Right hindlimb (tissue), 1 donor: ENCODE measurements around the gene SSX2IP.
"Not testable (repeated sequence)": the region's sequence is repeated elsewhere in the genome, so short reads cannot be mapped to it uniquely, and the experiment has no call there.

Experiments
- DNase-seq: peaks from one replicate; pipeline ENCODE4 v3.0.0-alpha.2; 2018

Gene SSX2IP

GRCh38 chr1:84613887-84614286 lies 76.4 kb downstream of the SSX2IP start:
- no peak for DNase-seq

- DNase-seq = no peak
Measured at GRCh38 chr1:84613026-84613425, 77.2 kb downstream of the SSX2IP start.

- DNase-seq = no peak
Measured at GRCh38 chr1:84611796-84612195, 78.5 kb downstream of the SSX2IP start.

GRCh38 chr1:84611091-84611490 lies 79.2 kb downstream of the SSX2IP start:
- DNase-seq = no peak

- DNase-seq = no peak
Measured at GRCh38 chr1:84606977-84607376, 83.3 kb downstream of the SSX2IP start.

DNA sequence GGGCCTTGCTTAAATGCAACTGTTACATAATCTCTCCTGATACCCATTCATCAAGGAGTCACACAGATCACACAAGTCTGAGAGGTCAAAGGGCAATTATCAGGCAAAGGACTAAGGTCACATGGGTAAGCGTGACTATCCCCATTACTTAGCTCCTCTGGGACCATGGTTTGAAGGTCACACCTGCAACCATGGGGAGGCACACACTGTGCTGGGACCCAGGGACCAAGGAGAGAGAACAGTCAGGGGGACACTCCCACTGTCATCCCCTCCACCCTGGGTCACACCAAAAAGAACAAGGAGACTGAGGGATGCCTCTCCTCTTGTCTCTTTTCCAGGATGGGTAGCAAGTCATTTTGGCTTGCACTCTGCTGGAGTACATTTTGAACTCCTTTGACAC lies 85.1 kb downstream of the SSX2IP start:
- DNase-seq = no peak

GRCh38 chr1:84603941-84604830 lies 86.1 kb downstream of the SSX2IP start:
- no peak for DNase-seq

DNA sequence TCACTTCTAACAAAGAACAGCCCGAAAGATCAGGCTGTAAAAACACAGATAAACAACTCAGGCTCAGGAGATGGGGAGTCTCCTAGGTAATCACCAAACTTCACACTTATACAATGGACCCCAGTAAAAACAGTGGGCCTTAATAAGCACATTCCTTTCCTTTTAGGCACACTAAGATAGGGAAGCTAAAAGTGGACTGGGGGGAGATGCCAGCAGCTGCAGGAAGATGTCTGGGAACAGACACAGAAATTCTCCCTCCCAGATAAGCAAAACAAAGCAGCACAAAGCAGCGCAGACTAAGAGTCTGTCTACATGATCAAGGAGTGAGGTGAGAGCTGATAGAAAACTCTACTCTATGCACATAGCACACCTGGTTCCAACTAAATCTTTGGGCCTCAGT lies 87.0 kb downstream of the SSX2IP start:
- DNase-seq = no peak

DNA sequence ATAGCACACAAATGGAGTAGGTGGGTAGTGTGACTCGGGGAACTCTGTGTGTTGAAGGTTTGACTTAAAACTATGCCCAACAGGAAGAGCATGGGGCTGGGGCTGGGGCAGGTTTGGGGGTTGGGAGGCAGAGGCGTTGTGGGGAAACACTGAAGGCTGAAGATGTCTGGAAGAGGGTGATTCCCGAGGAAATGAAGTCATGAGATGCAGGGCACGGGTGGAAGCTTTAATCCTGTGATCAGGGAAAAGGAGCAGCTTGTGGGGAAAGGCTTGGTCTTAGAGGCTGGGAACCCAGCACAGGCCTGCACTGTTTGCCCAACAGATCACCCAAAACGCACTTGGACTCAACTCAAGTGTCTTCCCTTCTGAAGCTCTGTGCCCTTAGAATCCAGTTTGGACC lies 89.5 kb downstream of the SSX2IP start:
- no peak for DNase-seq

DNA sequence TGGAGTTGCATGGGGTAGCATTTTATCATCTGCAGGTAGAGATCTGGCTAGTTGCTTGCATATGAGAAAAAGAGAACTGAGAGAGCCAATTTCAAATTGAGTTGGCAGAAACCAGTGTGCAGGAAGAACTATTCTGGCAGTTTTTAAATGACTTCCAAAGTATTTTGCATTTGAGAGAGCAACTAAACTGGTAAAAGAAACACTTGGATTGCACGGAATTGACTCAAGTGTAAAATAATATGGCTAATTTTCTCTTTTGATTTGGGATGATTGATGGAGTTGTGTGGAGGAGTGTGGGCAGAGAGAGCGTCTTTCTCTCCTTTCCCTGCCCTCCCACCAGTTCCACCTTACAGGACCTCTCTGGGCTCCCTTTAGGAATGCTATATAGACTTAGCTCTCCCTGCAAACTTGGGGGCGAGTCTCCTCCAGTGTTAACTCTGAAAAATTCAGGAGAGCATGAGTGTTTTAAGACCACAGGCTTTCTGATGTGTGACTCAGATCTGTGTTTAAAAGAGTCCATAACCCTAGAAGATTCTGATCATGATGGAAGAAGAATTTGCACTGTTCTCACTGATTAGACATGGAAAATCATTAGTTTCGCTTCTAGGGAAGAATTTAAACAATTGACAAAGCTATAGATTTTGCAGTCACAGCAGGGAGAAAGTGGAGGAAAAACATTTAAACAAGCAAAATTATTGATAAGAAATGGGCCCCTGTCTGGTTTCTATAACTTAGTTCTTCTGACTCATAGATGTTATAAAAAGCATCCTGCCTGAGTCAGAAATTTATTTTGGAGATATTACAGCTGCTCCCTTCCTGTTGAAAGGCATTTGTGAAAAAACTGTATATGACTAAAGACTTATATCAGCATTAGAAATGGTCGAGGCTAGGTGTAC lies 91.2 kb downstream of the SSX2IP start:
- no peak for DNase-seq

DNA sequence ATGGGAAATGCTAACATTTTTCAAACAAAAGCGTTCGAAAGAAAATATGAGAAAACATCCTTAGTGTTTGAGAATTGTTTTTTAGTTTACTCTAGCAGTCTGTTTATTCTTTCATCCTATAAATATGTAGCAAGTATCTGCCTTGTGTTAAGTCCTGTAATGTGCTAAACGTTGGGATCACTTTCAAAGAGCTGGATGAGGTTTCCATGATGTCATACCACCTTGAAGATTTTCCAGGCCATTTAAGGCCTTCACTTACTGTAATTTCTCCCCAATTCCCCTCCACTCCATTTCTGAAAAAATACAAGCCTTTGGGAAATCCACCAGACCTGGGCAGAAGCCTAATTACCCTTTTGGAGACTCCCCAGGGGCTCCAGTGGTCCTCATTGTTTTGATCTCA lies 91.8 kb downstream of the SSX2IP start:
- no peak for DNase-seq

DNA sequence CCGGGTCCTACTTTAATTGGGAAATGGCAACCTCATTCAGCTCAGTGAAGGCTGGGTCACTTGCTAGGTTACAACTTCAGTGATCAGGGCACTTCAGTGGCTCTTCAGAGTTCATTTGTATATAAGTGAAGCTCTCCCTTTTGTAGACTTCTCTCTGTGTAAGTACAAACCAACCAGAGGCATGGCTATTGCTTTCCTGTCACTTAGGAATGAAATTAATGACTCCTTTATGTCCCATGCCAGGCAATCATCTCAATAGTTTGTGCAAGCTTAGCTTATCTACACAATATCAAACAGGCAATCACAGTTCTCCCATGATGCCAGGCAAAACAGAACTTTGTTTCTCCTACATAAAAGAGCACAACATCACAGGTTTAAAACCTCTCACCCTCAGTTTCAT lies 93.2 kb downstream of the SSX2IP start:
- DNase-seq = no peak

DNA sequence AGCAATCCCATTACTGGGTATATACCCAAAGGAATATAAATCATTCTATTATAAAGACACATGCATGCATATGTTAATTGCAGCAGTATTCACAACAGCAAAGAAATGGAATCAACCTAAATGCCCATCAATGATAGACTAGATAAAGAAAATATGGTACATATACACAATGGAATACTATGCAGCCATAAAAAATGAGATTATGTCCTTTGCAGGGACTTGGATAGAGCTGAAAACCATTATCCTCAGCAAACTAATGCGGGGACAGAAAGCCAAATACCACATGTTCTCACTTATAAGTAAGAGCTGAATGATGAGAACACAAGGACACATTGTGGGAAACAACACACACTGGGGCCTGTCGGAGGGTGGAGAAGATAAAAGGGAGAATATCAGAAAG lies 95.3 kb downstream of the SSX2IP start:
- not testable (repeated sequence) for DNase-seq
